Trophoblast cell (in vitro differentiated cells and primary cell): ENCODE results near the gene SGF29.
A peak's percentile ranks its signal among the peaks of the same experiment; 100 is the strongest.
"Not testable (repeated sequence)": the region's sequence is repeated elsewhere in the genome, so short reads cannot be mapped to it uniquely, and the experiment has no call there.

Source experiments
- DNase-seq, 2 donors: peaks; one replicate each; pipeline ENCODE4 v3.0.0-alpha.2; 2016
- H2AFZ ChIP-seq: 2 replicates; pipeline ENCODE4 v1.6.1; 2013; ENCODE audit warnings: low read length, moderate library complexity, mild to moderate bottlenecking; ENCODE audit not compliant: insufficient read depth, poor library complexity
- H2AK5ac ChIP-seq: 2 replicates; pipeline ENCODE4 v1.6.1; 2013; ENCODE audit warnings: mild to moderate bottlenecking, low read length
- H2BK120ac ChIP-seq: 2 replicates; pipeline ENCODE4 v1.6.1; 2013; ENCODE audit warnings: low read length, mild to moderate bottlenecking, moderate library complexity; ENCODE audit not compliant: insufficient read depth, poor library complexity
- H2BK12ac ChIP-seq: 2 replicates; pipeline ENCODE4 v1.6.1; 2013; ENCODE audit warnings: mild to moderate bottlenecking, low read length, moderate library complexity
- H2BK5ac ChIP-seq: 2 replicates; pipeline ENCODE4 v1.6.1; 2013; ENCODE audit warnings: low read length, low read depth, moderate library complexity, mild to moderate bottlenecking; ENCODE audit not compliant: poor library complexity
- H3K14ac ChIP-seq: 2 replicates; pipeline ENCODE4 v1.6.1; 2013; ENCODE audit warnings: mild to moderate bottlenecking, low read length
- H3K18ac ChIP-seq: 2 replicates; pipeline ENCODE4 v1.6.1; 2013; ENCODE audit warnings: mild to moderate bottlenecking, low read length
- H3K23ac ChIP-seq: 2 replicates; pipeline ENCODE4 v1.6.1; 2013; ENCODE audit warnings: low read length
- H3K27ac ChIP-seq: 2 replicates; pipeline ENCODE4 v1.5.1; 2013; ENCODE audit warnings: low read depth, mild to moderate bottlenecking, inconsistent platforms, low read length, moderate library complexity
- H3K27me3 ChIP-seq: 2 replicates; pipeline ENCODE4 v1.6.1; 2013; ENCODE audit warnings: inconsistent platforms, mild to moderate bottlenecking, low read length, moderate library complexity; ENCODE audit not compliant: insufficient read depth
- H3K36me3 ChIP-seq, 2 experiments: 1 replicate in 1 of 2; 2 replicates in 1 of 2; pipeline ENCODE4 v1.6.1; 2013; ENCODE audit warnings: low read length in 2 of 2, mild to moderate bottlenecking in 2 of 2, moderate library complexity in 1 of 2; ENCODE audit not compliant: insufficient read depth in 2 of 2, control insufficient read depth in 1 of 2
- H3K4ac ChIP-seq: 2 replicates; pipeline ENCODE4 v1.6.1; 2013; ENCODE audit warnings: low read depth, mild to moderate bottlenecking, low read length, moderate library complexity
- H3K4me1 ChIP-seq, 2 experiments: 1 replicate in 1 of 2; 2 replicates in 1 of 2; pipeline ENCODE4 v1.6.1; 2013; ENCODE audit warnings: low read length in 2 of 2, mild to moderate bottlenecking in 2 of 2, moderate library complexity in 1 of 2; ENCODE audit not compliant: insufficient read depth in 2 of 2, control insufficient read depth in 1 of 2
- H3K4me2 ChIP-seq: 2 replicates; pipeline ENCODE4 v1.6.1; 2013; ENCODE audit warnings: inconsistent platforms, mild to moderate bottlenecking, low read length, moderate library complexity
- H3K4me3 ChIP-seq: 2 replicates; pipeline ENCODE4 v1.5.1; 2013; ENCODE audit warnings: mild to moderate bottlenecking, low read depth, low read length, inconsistent platforms
- H3K79me1 ChIP-seq: one replicate; pipeline ENCODE4 v1.6.1; 2013; ENCODE audit warnings: low read length
- H3K79me2 ChIP-seq: 2 replicates; pipeline ENCODE4 v1.6.1; 2013; ENCODE audit warnings: low read length, mild to moderate bottlenecking; ENCODE audit not compliant: control insufficient read depth, insufficient read depth, poor library complexity
- H3K9ac ChIP-seq: 2 replicates; pipeline ENCODE4 v1.6.1; 2013; ENCODE audit warnings: mild to moderate bottlenecking, low read length
- H3K9me3 ChIP-seq: 2 replicates; pipeline ENCODE4 v1.6.1; 2013; ENCODE audit warnings: low read depth, mild to moderate bottlenecking, control low read depth, inconsistent platforms, low read length; ENCODE audit not compliant: insufficient read depth
- H4K12ac ChIP-seq: 2 replicates; pipeline ENCODE4 v1.6.1; 2013; ENCODE audit warnings: low read depth, mild to moderate bottlenecking, low read length, moderate library complexity
- H4K8ac ChIP-seq: 2 replicates; pipeline ENCODE4 v1.6.1; 2013; ENCODE audit warnings: low read depth, mild to moderate bottlenecking, low read length, moderate library complexity
- H4K91ac ChIP-seq: one replicate; pipeline ENCODE4 v1.6.1; 2013; ENCODE audit warnings: low read depth, mild to moderate bottlenecking, low read length, moderate library complexity
- WGBS: extraction: QIAGEN DNeasy Blood & Tissue Kit; methylation state at CpG from one replicate; pipeline ENCODE4 v1.1.7; 2013; ENCODE audit warnings: missing lambda C conversion rate; ENCODE audit not compliant: insufficient read length, insufficient coverage; ENCODE audit errors: extremely low coverage; 5-methylcytosine and 5-hydroxymethylcytosine counted together

The SGF29 gene

DNA sequence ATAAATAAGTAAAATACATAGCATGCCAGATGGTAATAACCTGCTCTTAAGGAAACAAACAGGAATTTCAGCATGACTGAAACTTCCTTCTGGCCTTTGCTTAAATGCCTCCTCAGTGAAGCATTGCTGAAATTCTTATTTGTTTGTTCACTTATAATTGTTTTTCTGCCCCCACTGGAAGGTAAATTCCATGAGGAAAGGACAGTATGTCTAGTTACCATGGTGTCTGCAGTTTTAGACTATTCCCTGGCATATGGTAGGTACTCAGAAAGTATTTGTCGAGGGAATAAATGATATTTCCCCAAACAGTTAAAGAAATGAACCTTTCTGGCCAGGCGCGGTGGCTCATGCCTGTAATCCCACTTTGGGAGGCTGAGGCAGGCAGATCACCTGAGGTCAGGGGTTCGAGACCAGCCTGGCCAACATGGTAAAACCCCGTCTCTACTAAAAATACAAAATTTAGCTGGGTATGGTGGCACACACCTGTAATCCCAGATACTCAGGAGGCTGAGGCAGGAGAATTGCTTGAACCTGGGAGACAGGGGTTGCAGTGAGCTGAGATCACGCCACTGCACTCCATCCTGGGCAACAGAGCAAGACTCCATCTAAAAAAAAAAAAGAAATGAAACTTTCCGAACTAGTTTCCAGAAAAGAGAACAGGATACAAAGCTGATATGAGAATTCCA is 26.5 kb upstream of the SGF29 start:
- not testable (repeated sequence) for H3K18ac ChIP-seq, H4K12ac ChIP-seq, H3K79me2 ChIP-seq, H2AK5ac ChIP-seq, H3K4me2 ChIP-seq, H3K9me3 ChIP-seq, H3K9ac ChIP-seq, H3K4ac ChIP-seq, H3K36me3 ChIP-seq, H3K27me3 ChIP-seq, H3K4me3 ChIP-seq, H2AFZ ChIP-seq, H3K23ac ChIP-seq
- H3K79me1 ChIP-seq: peaks cover 27% of the 10 kb centered on the region
- H2BK120ac ChIP-seq: peak overlapping the region; percentile 91
- H4K8ac ChIP-seq: peak overlapping the region; percentile 70
- WGBS: no CpG with 5 or more reads among the region's 7 CpGs
- H2BK12ac ChIP-seq: peak overlapping the region; percentile 94
- H3K27ac ChIP-seq: peak overlapping the region; percentile 95
- H3K4me1 ChIP-seq: peaks cover 14 to 25% of the 10 kb centered on the region in 2 experiments
- peak overlapping the region; percentile 93 for H2BK5ac ChIP-seq
- peak; percentile 62 to 97 for DNase-seq
- H4K91ac ChIP-seq: peak overlapping the region; percentile 84
- peak overlapping the region; percentile 91 for H3K14ac ChIP-seq

DNA sequence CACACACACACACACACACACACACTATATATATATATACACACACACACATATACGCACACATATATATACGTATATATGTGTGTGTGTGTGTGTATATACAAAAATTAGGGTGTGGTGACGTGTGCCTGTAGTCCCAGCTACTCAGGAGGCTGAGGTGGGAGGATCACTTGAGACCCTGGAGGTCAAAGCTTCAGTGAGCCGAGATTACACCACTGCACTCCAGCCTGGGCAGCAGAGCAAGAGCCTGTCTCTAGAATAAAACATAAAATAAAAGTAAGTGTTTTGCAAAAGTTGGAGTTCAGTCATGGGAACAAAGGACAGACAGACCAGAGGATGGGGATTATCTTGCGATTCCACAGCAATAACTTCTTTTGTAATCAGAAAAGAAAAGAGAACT is 25.7 kb upstream of the SGF29 start:
- peak overlapping the region; percentile 94 for H2AK5ac ChIP-seq
- peaks cover 27% of the 10 kb centered on the region for H3K79me1 ChIP-seq
- H3K9ac ChIP-seq: no peak overlapping the region
- no peak overlapping the region for H3K23ac ChIP-seq
- no peaks in the 10 kb centered on the region for H3K27me3 ChIP-seq
- peak overlapping the region; percentile 98 for H2BK120ac ChIP-seq
- H4K8ac ChIP-seq: peak overlapping the region; percentile 73
- no peak for DNase-seq
- H2BK12ac ChIP-seq: peak overlapping the region; percentile 79
- H3K18ac ChIP-seq: no peak overlapping the region
- H3K9me3 ChIP-seq: no peaks in the 10 kb centered on the region
- H4K91ac ChIP-seq: peak overlapping the region; percentile 97
- peak overlapping the region; percentile 71 for H3K4ac ChIP-seq
- WGBS: no CpG with 5 or more reads among the region's 5 CpGs
- no peak overlapping the region for H3K4me3 ChIP-seq
- peak overlapping the region; percentile 84 for H3K27ac ChIP-seq
- peak overlapping the region; percentile 44 for H4K12ac ChIP-seq
- H2AFZ ChIP-seq: no peak overlapping the region
- peaks cover 2% of the 10 kb centered on the region for H3K79me2 ChIP-seq
- H3K4me1 ChIP-seq: peaks cover 16 to 27% of the 10 kb centered on the region in 2 experiments
- H3K36me3 ChIP-seq: no peaks in the 10 kb centered on the region
- H2BK5ac ChIP-seq: peak overlapping the region; percentile 76
- no peak overlapping the region for H3K4me2 ChIP-seq
- H3K14ac ChIP-seq: peak overlapping the region; percentile 68

DNA sequence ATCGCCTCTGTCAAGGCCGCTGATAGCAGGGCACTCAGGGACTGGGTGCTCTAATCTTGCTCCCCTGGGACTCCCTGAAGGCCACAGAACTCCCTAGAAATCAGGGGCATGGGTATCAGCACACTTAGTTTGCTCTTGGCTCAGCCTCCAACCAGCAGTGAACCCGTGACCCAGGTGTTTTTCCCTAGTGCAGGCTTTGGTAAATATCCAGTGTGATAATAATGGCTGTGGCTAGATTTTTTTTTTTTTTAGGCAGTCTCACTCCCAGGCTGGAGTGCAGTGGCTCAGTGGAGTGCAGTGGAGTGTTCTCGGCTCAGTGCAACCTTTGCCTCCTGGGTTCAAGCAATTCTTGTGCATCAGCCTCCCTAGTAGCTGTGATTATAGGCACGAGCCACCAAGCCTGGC is 25.3 kb upstream of the SGF29 start:
- H3K4me1 ChIP-seq: peaks cover 17 to 29% of the 10 kb centered on the region in 2 experiments
- no peaks in the 10 kb centered on the region for H3K27me3 ChIP-seq
- H3K18ac ChIP-seq: peak overlapping the region; percentile 93
- H4K12ac ChIP-seq: peak overlapping the region; percentile 58
- peak overlapping the region; percentile 88 for H4K8ac ChIP-seq
- no peaks in the 10 kb centered on the region for H3K36me3 ChIP-seq
- H3K4ac ChIP-seq: peak overlapping the region; percentile 95
- DNase-seq: no peak
- H3K9me3 ChIP-seq: peaks cover 4% of the 10 kb centered on the region
- peak overlapping the region; percentile 75 for H2AFZ ChIP-seq
- peak overlapping the region; percentile 96 for H2BK12ac ChIP-seq
- peaks cover 2% of the 10 kb centered on the region for H3K79me2 ChIP-seq
- peak overlapping the region; percentile 85 for H2AK5ac ChIP-seq
- H3K14ac ChIP-seq: peak overlapping the region; percentile 94
- no peak overlapping the region for H3K4me3 ChIP-seq
- H3K23ac ChIP-seq: no peak overlapping the region
- peaks cover 31% of the 10 kb centered on the region for H3K79me1 ChIP-seq
- H2BK120ac ChIP-seq: peak overlapping the region; percentile 98
- H3K27ac ChIP-seq: peak overlapping the region; percentile 84
- peak overlapping the region; percentile 97 for H4K91ac ChIP-seq
- no peak overlapping the region for H3K4me2 ChIP-seq
- WGBS: no CpG with 5 or more reads among the region's 5 CpGs
- H2BK5ac ChIP-seq: peak overlapping the region; percentile 88
- H3K9ac ChIP-seq: peak overlapping the region; percentile 43

DNA sequence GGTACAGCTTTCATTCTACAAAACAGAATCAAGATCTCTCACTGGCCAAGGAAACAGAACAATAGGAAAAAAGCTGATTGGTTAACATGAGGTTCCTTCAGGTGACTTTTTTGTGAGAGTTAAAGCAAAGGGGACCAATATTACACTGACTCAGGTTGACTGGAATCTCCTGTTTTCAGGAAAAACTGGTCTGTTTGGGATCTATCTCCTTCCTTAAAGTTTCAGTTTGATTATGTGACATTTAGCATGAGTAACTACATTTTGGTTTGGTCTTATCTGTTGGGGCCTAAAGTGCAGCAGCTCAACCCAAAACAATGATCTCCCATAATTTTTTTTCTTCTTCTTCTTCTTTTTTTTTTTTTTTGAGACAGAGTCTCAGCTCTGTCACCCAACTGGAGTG is 24.6 kb upstream of the SGF29 start:
- Histone ChIP-seq H4K12ac (no peak overlapping the region), H3K79me2 (peaks cover 2% of the 10 kb centered on the region), H3K4ac (no peak overlapping the region), H3K79me1 (peaks cover 31% of the 10 kb centered on the region), H4K8ac (peak overlapping the region; percentile 61), H2BK120ac (peak overlapping the region; percentile 46), H3K9me3 (peaks cover 4% of the 10 kb centered on the region), H3K4me3 (no peak overlapping the region), H3K23ac (no peak overlapping the region), H3K36me3 (no peaks in the 10 kb centered on the region), H4K91ac (peak overlapping the region; percentile 90), H2AK5ac (no peak overlapping the region), H3K14ac (no peak overlapping the region), H3K9ac (no peak overlapping the region), H3K27me3 (no peaks in the 10 kb centered on the region), H3K27ac (peak overlapping the region; percentile 84), H3K4me2 (no peak overlapping the region), H2AFZ (no peak overlapping the region), H2BK5ac (peak overlapping the region; percentile 27), H3K18ac (no peak overlapping the region), H2BK12ac (no peak overlapping the region), H3K4me1 (peaks cover 17 to 29% of the 10 kb centered on the region in 2 experiments)
- DNase-seq: peak; percentile 46 to 81
